ENCODE data around the gene GHRH. TPM values are rescaled to one million over a fixed set of nuclear protein-coding genes. Genes with fewer than 3 reads are reported as not detected.

The GHRH gene
- total and polyA plus RNA-seq, 2 of the 4 experiments (the other 2 are of a cell fraction), result not detected

GRCh38 chr20:37237656-37238055 lies 24.0 kb downstream of the GHRH start:
- Histone ChIP-seq H2BK15ac (ENCODE audit: low read depth, low read length) (no peak overlapping the region), H4K20me1 (ENCODE audit: insufficient read depth, low read length) (peaks cover 7% of the 10 kb centered on the region; the same call in 1 of the 2 replicates), H3K18ac (ENCODE audit: low read depth, low read length) (no peak overlapping the region), H3K23ac (ENCODE audit: low read depth, low read length) (no peak overlapping the region), H4K5ac (ENCODE audit: low read depth, low read length) (no peak overlapping the region), H3K9ac (ENCODE audit: low read depth, low read length) (no peak overlapping the region), H3K27ac (ENCODE audit: insufficient read depth, low read length) (no peak overlapping the region), H2BK5ac (ENCODE audit: low read depth, low read length, poor library complexity, severe bottlenecking) (no peak overlapping the region), H2AK5ac (ENCODE audit: low read depth, low read length) (no peak overlapping the region), H3K4me1 (ENCODE audit: control insufficient read depth, insufficient read depth, low read length) (peaks cover 7% of the 10 kb centered on the region; the same call in 1 of the 2 replicates), H3K4ac (ENCODE audit: low read depth, low read length) (no peak overlapping the region), H4K91ac (ENCODE audit: insufficient read depth, low read depth, low read length) (no peak overlapping the region), H3K9me1 (ENCODE audit: insufficient read depth, low read length) (peaks cover 12% of the 10 kb centered on the region), H3K36me3 (ENCODE audit: control insufficient read depth, insufficient read depth, low read length) (peaks cover 69% of the 10 kb centered on the region), H3K4me3 (ENCODE audit: insufficient read depth, low read depth, low read length) (no peak overlapping the region), H2AK9ac (replicated peaks; ENCODE audit: low read depth, low read length, poor library complexity) (no peak overlapping the region), H4K8ac (ENCODE audit: low read depth in 2 of 2, low read length in 2 of 2) (no peak overlapping the region), H3K4me2 (ENCODE audit: low read depth, low read length) (no peak overlapping the region), H2AFZ (replicated peaks; ENCODE audit: low read length, poor library complexity) (no peak overlapping the region), H3K56ac (ENCODE audit: extremely low read depth, insufficient read depth, low read length) (no peak overlapping the region), H2BK20ac (ENCODE audit: low read depth, low read length) (no peak overlapping the region), H3K14ac (replicated peaks; ENCODE audit: low read depth, low read length) (no peak overlapping the region), H3K79me1 (ENCODE audit: low read depth in 1 of 2, low read length in 2 of 2) (peaks cover 0 to 11% of the 10 kb centered on the region in 2 experiments; a peak in 1 of 4 replicates), H2BK120ac (ENCODE audit: low read depth, low read length) (no peak overlapping the region), H3K27me3 (ENCODE audit: control insufficient read depth, insufficient read depth, low read length) (no peaks in the 10 kb centered on the region), H3K9me3 (ENCODE audit: control insufficient read depth, insufficient read depth, low read length) (no peaks in the 10 kb centered on the region)
- DNase-seq (no peak), ATAC-seq (ENCODE audit: low read depth) (no peak)
- ChIA-PET POLR2A (ENCODE audit: unreplicated experiment) (no interaction called here), CTCF (no interaction called here)
- dilution Hi-C loops (cut with HindIII; ENCODE audit: low sequenced_read_pairs, unreplicated experiment) (no loop called here), intact Hi-C loops (cut with micrococcal nuclease) (no loop called here), in situ Hi-C loops (cut with MboI; ENCODE audit: low sequenced_read_pairs) (no loop called here)
- TF ChIP-seq MAFK (IDR thresholded peaks at IDR 0.05; ENCODE audit: low read depth, low read length), result no peak
- TF ChIP-seq FOS (IDR thresholded peaks at IDR 0.05; ENCODE audit: low read depth, low read length), result no peak
- no peak for TF ChIP-seq BHLHE40 (IDR thresholded peaks at IDR 0.05; ENCODE audit: low read depth, low read length)
- no peak for TF ChIP-seq SMC3 (IDR thresholded peaks at IDR 0.05; ENCODE audit: low read depth, low read length)
- no TSS peak for BruUV-seq (replicated peaks)
- 80% methylated on average over 1 of the region's 5 CpGs; no CpG with 5 or more reads in 1 of the 2 experiments for WGBS, 2 experiments (ENCODE audit: extremely low coverage in 2 of 2, insufficient read length in 1 of 2)

Data from IMR-90 (cell line).